HepG2 (cell line): ENCODE results near the gene LDAH. TPM values are rescaled to one million over a fixed set of nuclear protein-coding genes. Genes with fewer than 3 reads are reported as not detected.

Experiments used
- ATAC-seq: fragments of 200-7000 bp; cut with Tn5 transposase; 3 replicates; pipeline ENCODE4 v1.9.1; 2020; ENCODE audit warnings: mild to moderate bottlenecking, moderate library complexity
- BruUV-seq: library from RNA; stranded (reverse); fragments of 400-500 nt; replicated peaks from 2 replicates; lab custom pipeline; 2021; lab: Mats Ljungman, UMichigan
- CTCF ChIA-PET: fragments of 300-600 bp; formaldehyde crosslinking; extraction: SDS; loops from one replicate; lab custom pipeline; 2021; ENCODE audit warnings: low total read pairs, inconsistent platforms, low intra/inter-chr PET ratio; lab: Yijun Ruan, JAX
- POLR2A ChIA-PET: fragments of 350-600 bp; sonication (Branson Sonifier 250); formaldehyde crosslinking; loops from one replicate; lab custom pipeline; 2020; ENCODE audit warnings: antibody characterized with exemption, inconsistent platforms; lab: Yijun Ruan, JAX
- DNase-seq: peaks from one replicate; pipeline ENCODE4 v3.0.0-alpha.2; 2015; ENCODE audit warnings: low spot score
- FAIRE-seq: peaks from 3 replicates; lab custom pipeline; 2011; peaks lifted over from hg19 to GRCh38; lab: Jason Lieb, UNC
- H2AFZ ChIP-seq: one replicate; pipeline ENCODE4 v1.6.1; 2011; ENCODE audit warnings: low read length, inconsistent platforms
- H3K27ac ChIP-seq: fragments of 300-600 bp; 3 replicates; pipeline ENCODE4 v1.8.0; 2011; ENCODE audit warnings: mixed run types, mild to moderate bottlenecking, mixed read lengths, low read length, inconsistent platforms; ENCODE audit not compliant: insufficient read depth; ENCODE audit errors: extremely low read length
- H3K27me3 ChIP-seq, 2 experiments: fragments of 200-600 bp in 1 of 2; 2 replicates in 1 of 2; 3 replicates in 1 of 2; pipeline versions ENCODE4 v1.6.0 to v1.8.0; 2011; ENCODE audit warnings: low read length in 2 of 2, mild to moderate bottlenecking in 2 of 2, moderate library complexity in 2 of 2, inconsistent platforms in 1 of 2; ENCODE audit not compliant: insufficient read depth in 2 of 2, control insufficient read depth in 1 of 2
- H3K36me3 ChIP-seq, 2 experiments: fragments of 200-600 bp in 1 of 2; replicated peaks in 1 of 2; 2 replicates in 1 of 2; 3 replicates in 1 of 2; pipeline versions ENCODE4 v1.5.1 to v1.8.0; 2011; ENCODE audit warnings: low read length in 2 of 2, inconsistent platforms in 1 of 2; ENCODE audit not compliant: insufficient read depth in 2 of 2, control insufficient read depth in 1 of 2
- H3K4me1 ChIP-seq: 2 replicates; pipeline ENCODE4 v1.5.1; 2012; ENCODE audit warnings: low read length, inconsistent platforms; ENCODE audit not compliant: insufficient read depth
- H3K4me2 ChIP-seq: 2 replicates; pipeline ENCODE4 v1.6.0; 2011; ENCODE audit warnings: low read depth, low read length, inconsistent platforms
- H3K4me3 ChIP-seq, 3 experiments: fragments of 200-600 bp in 1 of 3; sonication (generic), shearing (Covaris generic) in 1 of 3; replicated peaks in 1 of 3; 2 replicates each; pipeline ENCODE4 v1.5.1; 2011 to 2016; ENCODE audit warnings: low read length in 3 of 3, inconsistent platforms in 2 of 3, low read depth in 2 of 3, mild to moderate bottlenecking in 2 of 3, control low read depth in 1 of 3, mixed read lengths in 1 of 3; ENCODE audit not compliant: insufficient read depth in 1 of 3
- H3K79me2 ChIP-seq: one replicate; pipeline ENCODE4 v1.6.1; 2011; ENCODE audit warnings: low read length, inconsistent platforms; ENCODE audit not compliant: insufficient read depth
- H3K9ac ChIP-seq: 2 replicates; pipeline ENCODE4 v1.6.0; 2011; ENCODE audit warnings: mild to moderate bottlenecking, low read depth, low read length, inconsistent platforms; ENCODE audit not compliant: insufficient read depth
- H3K9me3 ChIP-seq: 2 replicates; pipeline ENCODE4 v1.5.1; 2012; ENCODE audit warnings: mild to moderate bottlenecking, low read length
- H4K20me1 ChIP-seq: 2 replicates; pipeline ENCODE4 v1.6.0; 2011; ENCODE audit warnings: inconsistent platforms, mild to moderate bottlenecking, low read length, moderate library complexity; ENCODE audit not compliant: insufficient read depth
- ATF3 ChIP-seq: sonication (generic); formaldehyde crosslinking; IDR thresholded peaks from 2 replicates; pipeline ENCODE4 v1.4.0; 2020; ENCODE audit warnings: missing genetic modification reagents
- FOXC1 ChIP-seq: sonication (generic); formaldehyde crosslinking; IDR thresholded peaks from 2 replicates; pipeline ENCODE4 v1.8.0; 2022; ENCODE audit warnings: mild to moderate bottlenecking, missing genetic modification reagents, borderline replicate concordance
- HNRNPL ChIP-seq: fragments of 200-400 bp; formaldehyde crosslinking; IDR thresholded peaks from 2 replicates; pipeline ENCODE4 v1.6.1; 2017; ENCODE audit warnings: mild to moderate bottlenecking, low read depth, low read length
- ISX ChIP-seq: sonication (generic); formaldehyde crosslinking; conservative IDR thresholded peaks from 2 replicates; pipeline ENCODE4 v1.5.0; 2020; ENCODE audit warnings: missing genetic modification reagents
- LCORL ChIP-seq, 2 experiments: fragments of 450-650 bp in 1 of 2; sonication (generic) in 1 of 2; formaldehyde crosslinking in 1 of 2; IDR thresholded peaks; 2 replicates each; pipeline versions ENCODE4 v1.5.0 to v1.6.1; 2017 to 2020; ENCODE audit warnings: antibody characterized with exemption in 1 of 2, missing genetic modification reagents in 1 of 2
- POLR2G ChIP-seq: fragments of 200-400 bp; formaldehyde crosslinking; IDR thresholded peaks from 2 replicates; pipeline ENCODE4 v1.6.1; 2018; ENCODE audit warnings: mild to moderate bottlenecking, low read depth, low read length, moderate library complexity
- PPARG ChIP-seq: conservative IDR thresholded peaks from 2 replicates; pipeline ENCODE4 v1.6.1; 2016; ENCODE audit warnings: missing biosample characterization, missing genetic modification reagents
- SP5 ChIP-seq: IDR thresholded peaks from 2 replicates; pipeline ENCODE4 v1.6.1; 2016; ENCODE audit warnings: low read depth, borderline replicate concordance
- STAG1 ChIP-seq: sonication (generic); formaldehyde crosslinking; IDR thresholded peaks from 2 replicates; pipeline ENCODE4 v1.4.0; 2020; ENCODE audit warnings: missing genetic modification reagents
- ZC3H13 ChIP-seq: sonication (generic); formaldehyde crosslinking; IDR thresholded peaks from 2 replicates; pipeline ENCODE4 v1.8.1; 2023; ENCODE audit warnings: mild to moderate bottlenecking, missing genetic modification reagents, moderate library complexity
- ZNF12 ChIP-seq: sonication (generic); formaldehyde crosslinking; IDR thresholded peaks from 2 replicates; pipeline ENCODE4 v1.5.0; 2020; ENCODE audit warnings: missing genetic modification reagents
- ZNF207 ChIP-seq: fragments of 450-650 bp; IDR thresholded peaks from 2 replicates; pipeline ENCODE4 v1.6.1; 2016; ENCODE audit warnings: antibody characterized with exemption, borderline replicate concordance
- ZNF660 ChIP-seq: sonication (generic); formaldehyde crosslinking; IDR thresholded peaks from 2 replicates; pipeline ENCODE4 v1.5.1; 2020; ENCODE audit warnings: mild to moderate bottlenecking, low read depth, missing genetic modification reagents, borderline replicate concordance
- WGBS: methylation state at CpG from one replicate; pipeline ENCODE4 v1.1.6; 2017; ENCODE audit warnings: low lambda C conversion rate; 5-methylcytosine and 5-hydroxymethylcytosine counted together
- in situ Hi-C: cut with HindIII; loops from 2 replicates; pipeline ENCODE4 v1.10.0; 2017; ENCODE audit warnings: low pct_unique_long_range_greater_than_20kb; ENCODE audit not compliant: extremely low pct_ligation_motif_present
- intact Hi-C: fragments of 100-400 bp; cut with micrococcal nuclease; formaldehyde crosslinking; loops from one replicate; pipeline ENCODE4 v1.10.0; 2022; ENCODE audit not compliant: unreplicated experiment
- polyA plus RNA-seq, 8 experiments: library from polyadenylated mRNA; depleted of rRNA in 3 of 8; stranded (reverse) in 7 of 8; unstranded in 1 of 8; fragments of >200 nt; fragmentation: Illumina TruSeq in 4 of 8; extraction: Trizol in 4 of 8; gene quantifications; 2 replicates each; pipeline versions ENCODE4 v1.2.1 to v1.2.3, GENCODE V29; 2011 to 2016; ENCODE audit warnings: low read depth in 4 of 8, missing spikeins in 1 of 8, mixed read lengths in 1 of 8; ENCODE audit not compliant: insufficient read depth in 1 of 8
- total RNA-seq, 5 experiments: library from RNA; depleted of rRNA; stranded (reverse); fragments of >200 nt; fragmentation: Illumina TruSeq; extraction: Trizol; gene quantifications; 2 replicates each; pipeline ENCODE4 v1.2.3, GENCODE V29; 2016; ENCODE audit warnings: low read depth in 1 of 5

LDAH gene
- total and polyA plus RNA-seq, 2 of the 13 experiments (the other 11 are each of a cell fraction or from before 2014, with no cell fraction given): 28.8 to 46.2 TPM

GRCh38 chr2:20752293-20752692 is 70.6 kb downstream of the LDAH start:
- WGBS: 100% methylated on average over 3 of the region's 3 CpGs
- ATAC-seq: no peak
- TF ChIP-seq ZNF12 (CRISPR knock-in tag) (peak; percentile 99), FOXC1 (CRISPR knock-in tag) (no peak)
- TF ChIP-seq, all 625 proteins: peak for 1
- CTCF ChIA-PET: no interaction called here
- Histone ChIP-seq H3K9me3 (peaks cover 6% of the 10 kb centered on the region; the same call in 1 of the 2 replicates), H3K27me3 (no peaks in the 10 kb centered on the region), H3K4me1 (no peaks in the 10 kb centered on the region), H4K20me1 (no peaks in the 10 kb centered on the region), H3K4me3 (no peak overlapping the region), H3K4me2 (no peak overlapping the region), H3K36me3 (peaks cover 3 to 16% of the 10 kb centered on the region in 2 experiments; a peak in 2 of 5 replicates), H3K9ac (no peak overlapping the region), H2AFZ (no peak overlapping the region), H3K27ac (no peak overlapping the region), H3K79me2 (no peaks in the 10 kb centered on the region)
- POLR2A ChIA-PET: no interaction called here
- in situ Hi-C loops: no loop called here
- no TSS peak for BruUV-seq
- FAIRE-seq (no peak), DNase-seq (no peak)
- intact Hi-C loops: no loop called here

GRCh38 chr2:20747317-20747716 is 75.6 kb downstream of the LDAH start:
- Histone ChIP-seq H4K20me1 (no peaks in the 10 kb centered on the region), H3K27ac (no peak overlapping the region), H3K36me3 (peaks cover 1 to 6% of the 10 kb centered on the region in 2 experiments; a peak in 2 of 5 replicates), H3K9me3 (peaks cover 1% of the 10 kb centered on the region; the same call in 1 of the 2 replicates), H2AFZ (no peak overlapping the region), H3K4me2 (no peak overlapping the region), H3K27me3 (no peaks in the 10 kb centered on the region), H3K4me1 (peaks cover 11% of the 10 kb centered on the region), H3K9ac (no peak overlapping the region), H3K4me3 (no peak overlapping the region), H3K79me2 (no peaks in the 10 kb centered on the region)
- CTCF ChIA-PET: no interaction called here
- no TSS peak for BruUV-seq
- DNase-seq (no peak), ATAC-seq (no peak)
- in situ Hi-C loops: no loop called here
- WGBS: 82% methylated on average over 1 of the region's 1 CpG
- TF ChIP-seq ZC3H13: no peak
- TF ChIP-seq HNRNPL: no peak
- TF ChIP-seq ISX (CRISPR knock-in tag): no peak
- no peak for TF ChIP-seq ZNF207
- no peak for TF ChIP-seq PPARG (CRISPR knock-in tag)
- no peak for TF ChIP-seq ZNF660
- TF ChIP-seq ATF3 (CRISPR knock-in tag): no peak
- TF ChIP-seq LCORL (IDR thresholded peaks at IDR 0.05): no peak
- TF ChIP-seq LCORL (CRISPR knock-in tag; IDR thresholded peaks at IDR 0.05): no peak
- no peak for TF ChIP-seq POLR2G
- TF ChIP-seq SP5 (CRISPR knock-in tag): no peak
- TF ChIP-seq STAG1 (CRISPR knock-in tag): no peak
- TF ChIP-seq, all 625 proteins: peak for 0
- intact Hi-C loops: no loop called here
- no peak for FAIRE-seq
- POLR2A ChIA-PET: no interaction called here
